WTC11 (cell line): ENCODE results near the gene ARID4B. TPM values are rescaled to one million over a fixed set of nuclear protein-coding genes. Genes with fewer than 3 reads are reported as not detected.

ENCODE experiments used
- ATAC-seq: fragments of 200-7000 bp; cut with Tn5 transposase; 2 replicates; pipeline ENCODE4 v1.10.0; 2021; ENCODE audit warnings: mild to moderate bottlenecking, moderate library complexity
- CTCF ChIA-PET: fragments of 300-600 bp; sonication (Branson Sonifier 250); formaldehyde crosslinking; loops from one replicate; lab custom pipeline; 2021; ENCODE audit warnings: antibody characterized with exemption; lab: Charles Lee
- POLR2A ChIA-PET: fragments of 350-600 bp; sonication (Branson Sonifier 250); formaldehyde crosslinking; loops from one replicate; lab custom pipeline; 2021; ENCODE audit warnings: antibody characterized with exemption; lab: Charles Lee
- DNase-seq: peaks from one replicate; pipeline ENCODE4 v3.0.0; 2021; ENCODE audit warnings: low spot score
- H3K27ac Mint-ChIP-seq: 2 replicates; pipeline ENCODE4 v1.8.0; 2021; ENCODE audit warnings: mixed read lengths
- H3K27me3 Mint-ChIP-seq: 2 replicates; pipeline ENCODE4 v1.8.0; 2021; ENCODE audit warnings: low read depth, mild to moderate bottlenecking, moderate library complexity, mixed read lengths
- H3K36me3 Mint-ChIP-seq: 2 replicates; pipeline ENCODE4 v1.8.0; 2021; ENCODE audit warnings: mixed read lengths
- H3K4me1 Mint-ChIP-seq: 2 replicates; pipeline ENCODE4 v1.8.0; 2022; ENCODE audit warnings: mixed read lengths
- H3K4me3 Mint-ChIP-seq: 2 replicates; pipeline ENCODE4 v1.8.0; 2021; ENCODE audit warnings: mild to moderate bottlenecking, moderate library complexity, mixed read lengths
- H3K9me3 Mint-ChIP-seq: 2 replicates; pipeline ENCODE4 v1.8.0; 2021; ENCODE audit warnings: mixed read lengths
- ARID4B ChIP-seq: sonication (generic); formaldehyde crosslinking; IDR thresholded peaks from 2 replicates; pipeline ENCODE4 v1.8.0; 2023; ENCODE audit warnings: missing genetic modification reagents, mild to moderate bottlenecking, borderline replicate concordance
- ATF1 ChIP-seq: sonication (generic); formaldehyde crosslinking; IDR thresholded peaks from 2 replicates; pipeline ENCODE4 v1.8.1; 2023; ENCODE audit warnings: mild to moderate bottlenecking, moderate library complexity, missing genetic modification reagents
- FOXK1 ChIP-seq: sonication (generic); formaldehyde crosslinking; IDR thresholded peaks from 2 replicates; pipeline ENCODE4 v1.8.0; 2022; ENCODE audit warnings: mild to moderate bottlenecking, moderate library complexity, missing genetic modification reagents
- HMGXB4 ChIP-seq: sonication (generic); formaldehyde crosslinking; IDR thresholded peaks from 2 replicates; pipeline ENCODE4 v1.8.1; 2023; ENCODE audit warnings: mild to moderate bottlenecking, moderate library complexity, missing genetic modification reagents
- MXD4 ChIP-seq: fragments of 250-450 bp; sonication (Bioruptor Pico); IDR thresholded peaks from 2 replicates; pipeline ENCODE4 v1.8.0; 2021; ENCODE audit warnings: mild to moderate bottlenecking, moderate library complexity, borderline replicate concordance
- OVOL2 ChIP-seq: fragments of 250-450 bp; sonication (Bioruptor Pico); IDR thresholded peaks from 2 replicates; pipeline ENCODE4 v1.9.0; 2021; ENCODE audit warnings: mild to moderate bottlenecking, borderline replicate concordance
- RORB ChIP-seq: fragments of 250-450 bp; sonication (Bioruptor Pico); IDR thresholded peaks from 2 replicates; pipeline ENCODE4 v1.9.0; 2021; ENCODE audit warnings: mild to moderate bottlenecking
- SMAD3 ChIP-seq: sonication (generic); formaldehyde crosslinking; IDR thresholded peaks from 2 replicates; pipeline ENCODE4 v1.8.0; 2022; ENCODE audit warnings: missing genetic modification reagents, mild to moderate bottlenecking, borderline replicate concordance
- TEAD1 ChIP-seq: sonication (generic); formaldehyde crosslinking; IDR thresholded peaks from 2 replicates; pipeline ENCODE4 v1.8.0; 2022; ENCODE audit warnings: mild to moderate bottlenecking, missing genetic modification reagents
- ZNF121 ChIP-seq: sonication (generic); formaldehyde crosslinking; IDR thresholded peaks from 2 replicates; pipeline ENCODE4 v1.8.0; 2023; ENCODE audit warnings: missing genetic modification reagents
- ZNF232 ChIP-seq: sonication (generic); formaldehyde crosslinking; IDR thresholded peaks from 2 replicates; pipeline ENCODE4 v1.8.0; 2022; ENCODE audit warnings: mild to moderate bottlenecking, missing genetic modification reagents
- ZNF317 ChIP-seq: sonication (generic); formaldehyde crosslinking; IDR thresholded peaks from 2 replicates; pipeline ENCODE4 v1.8.1; 2023; ENCODE audit warnings: low read depth, mild to moderate bottlenecking, moderate library complexity, missing genetic modification reagents, borderline replicate concordance
- ZNF416 ChIP-seq: fragments of 250-450 bp; sonication (Bioruptor Pico); IDR thresholded peaks from 2 replicates; pipeline ENCODE4 v1.9.0; 2021; ENCODE audit warnings: mild to moderate bottlenecking, inconsistent platforms
- ZSCAN18 ChIP-seq: fragments of 250-450 bp; sonication (Bioruptor Pico); IDR thresholded peaks from 2 replicates; pipeline ENCODE4 v2.1.2; 2022; ENCODE audit warnings: mild to moderate bottlenecking, moderate library complexity
- total RNA-seq: library from RNA; stranded (reverse); gene quantifications from 3 replicates; pipeline ENCODE4 v1.2.3, GENCODE V29; 2021
- TF ChIP-seq, protein P1 (sequence below): sonication (generic); formaldehyde crosslinking; IDR thresholded peaks from 2 replicates; pipeline ENCODE4 v1.8.1; 2023; ENCODE audit warnings: mild to moderate bottlenecking, missing genetic modification reagents, moderate library complexity
- TF ChIP-seq, protein P2 (sequence below): sonication (generic); formaldehyde crosslinking; IDR thresholded peaks from 2 replicates; pipeline ENCODE4 v1.8.0; 2022; ENCODE audit warnings: mild to moderate bottlenecking, missing genetic modification reagents
- TF ChIP-seq, protein P3 (sequence below): sonication (generic); formaldehyde crosslinking; IDR thresholded peaks from 2 replicates; pipeline ENCODE4 v1.8.1; 2022; ENCODE audit warnings: low read depth, mild to moderate bottlenecking, moderate library complexity, missing genetic modification reagents, borderline replicate concordance
- TF ChIP-seq, protein P4 (sequence below): sonication (generic); formaldehyde crosslinking; IDR thresholded peaks from 2 replicates; pipeline ENCODE4 v1.8.1; 2023; ENCODE audit warnings: mild to moderate bottlenecking, missing genetic modification reagents

ARID4B gene
- total RNA-seq, 1 experiment from 2014 or later, result 35.7 TPM

DNA sequence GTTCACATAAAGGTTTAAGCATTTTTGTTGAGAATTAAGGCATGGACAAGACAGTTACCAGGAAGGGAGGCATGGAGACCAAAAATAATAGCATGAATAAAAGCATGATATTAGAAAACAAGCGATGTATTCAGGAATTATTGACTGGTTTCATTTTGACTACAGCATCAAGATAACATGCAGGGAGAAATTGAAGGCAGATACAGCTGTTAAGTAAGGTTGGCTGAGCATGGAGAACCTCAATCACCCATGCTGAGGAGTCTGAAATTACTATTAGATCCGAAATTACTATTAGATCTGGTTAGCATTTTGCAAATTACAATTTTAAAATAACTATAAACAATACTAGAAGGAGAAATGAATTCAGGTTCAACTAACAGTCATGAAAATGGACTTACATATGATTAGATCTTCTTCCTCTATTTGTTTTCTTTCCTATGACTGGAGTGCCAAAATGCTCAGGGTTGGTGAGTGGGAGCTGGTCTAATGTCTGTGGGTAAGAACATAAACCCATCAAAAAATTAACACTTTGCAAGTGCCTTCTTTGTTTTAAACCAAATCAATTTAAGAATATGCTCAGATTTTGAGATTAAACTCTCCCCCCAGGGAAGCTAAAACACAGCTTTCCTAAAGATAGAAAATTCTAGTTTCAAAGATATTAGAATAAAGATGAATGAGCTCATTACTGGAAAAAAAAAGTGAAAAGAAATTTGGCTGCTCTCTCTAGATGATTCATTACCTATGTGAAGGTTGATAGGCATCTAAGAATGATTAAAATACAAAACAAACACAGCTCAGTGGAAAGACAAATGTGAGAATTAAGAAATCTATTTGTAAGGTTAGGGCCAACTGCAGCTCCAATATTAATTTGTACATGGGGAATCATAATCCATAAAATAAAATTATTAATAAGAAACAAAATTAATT lies 81.7 kb downstream of the ARID4B start (continued):
- TF ChIP-seq ARID4B (no peak), TEAD1 (CRISPR knock-in tag) (no peak)

DNA sequence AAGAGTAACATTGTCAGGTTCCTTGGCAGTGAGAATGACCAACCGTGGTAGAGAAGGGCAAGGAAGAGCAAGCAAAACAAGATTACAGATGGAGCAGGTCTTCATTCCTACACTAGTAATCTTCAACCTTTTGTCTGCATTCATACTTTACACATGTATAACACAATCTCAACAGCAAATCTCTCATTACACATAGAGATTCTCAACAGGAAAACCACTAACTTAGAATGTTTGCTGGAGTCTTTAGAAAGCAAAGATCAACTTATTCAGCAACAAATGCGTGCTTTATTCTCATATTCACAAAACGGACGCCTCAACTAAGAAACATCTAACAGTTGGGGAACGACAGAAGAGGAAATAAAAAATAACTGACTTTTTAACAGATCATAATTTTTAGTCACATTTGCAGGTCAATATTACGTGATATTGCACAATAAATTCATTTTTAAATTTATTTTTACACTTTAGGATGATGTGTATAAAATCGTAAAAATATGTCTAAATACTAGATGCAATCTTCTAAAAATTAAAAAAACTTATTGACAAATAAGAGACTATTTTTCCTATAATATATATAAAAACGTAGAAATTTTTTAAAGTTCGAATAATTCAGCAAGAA lies 82.9 kb downstream of the ARID4B start:
- H3K9me3 Mint-ChIP-seq, result no peaks in the 10 kb centered on the region
- POLR2A ChIA-PET, result no interaction called here
- peak overlapping the region; percentile 64 for H3K27ac Mint-ChIP-seq

DNA sequence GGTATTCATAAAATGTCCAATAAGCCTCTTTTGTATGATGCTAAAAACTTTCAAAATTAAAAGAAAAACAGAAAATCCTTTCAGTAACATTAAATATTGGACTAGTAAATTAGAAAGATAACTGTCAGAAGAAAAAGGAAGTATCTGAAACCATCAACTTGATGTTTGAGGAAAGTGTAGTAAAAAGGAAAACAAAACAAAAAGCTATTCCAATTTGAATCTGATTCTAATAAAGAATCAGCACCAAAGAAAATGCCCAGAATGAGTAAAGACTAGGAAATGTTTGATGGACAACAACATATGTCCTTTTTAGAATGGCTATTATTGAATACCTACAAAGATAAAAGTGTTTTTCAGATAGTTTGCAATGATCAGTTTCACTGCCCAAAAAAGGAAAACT lies 87.0 kb downstream of the ARID4B start:
- no peaks in the 10 kb centered on the region for H3K27me3 Mint-ChIP-seq
- no peak overlapping the region for H3K4me3 Mint-ChIP-seq
- peak overlapping the region; percentile 52; the same call in 1 of the 2 replicates for H3K27ac Mint-ChIP-seq
- peaks cover 9% of the 10 kb centered on the region; the same call in 1 of the 2 replicates for H3K4me1 Mint-ChIP-seq
- POLR2A ChIA-PET, result no interaction called here
- H3K36me3 Mint-ChIP-seq, result peaks cover 29% of the 10 kb centered on the region
- no peaks in the 10 kb centered on the region for H3K9me3 Mint-ChIP-seq
- DNase-seq, result no peak
- CTCF ChIA-PET, result interaction anchor here (1.4 kb wide), 1 partner anchor 174 kb away, joined by 3 read pairs; no protein-coding TSS in a partner anchor
- ATAC-seq, result no peak
- TF ChIP-seq MXD4 (CRISPR knock-in tag) (no peak), ATF1 (CRISPR knock-in tag) (no peak), ZNF416 (CRISPR knock-in tag) (no peak), SMAD3 (CRISPR knock-in tag) (no peak), ZNF121 (no peak), RORB (CRISPR knock-in tag) (no peak), ZNF232 (CRISPR knock-in tag) (no peak), ZSCAN18 (no peak)
- TF ChIP-seq, protein P1, sequence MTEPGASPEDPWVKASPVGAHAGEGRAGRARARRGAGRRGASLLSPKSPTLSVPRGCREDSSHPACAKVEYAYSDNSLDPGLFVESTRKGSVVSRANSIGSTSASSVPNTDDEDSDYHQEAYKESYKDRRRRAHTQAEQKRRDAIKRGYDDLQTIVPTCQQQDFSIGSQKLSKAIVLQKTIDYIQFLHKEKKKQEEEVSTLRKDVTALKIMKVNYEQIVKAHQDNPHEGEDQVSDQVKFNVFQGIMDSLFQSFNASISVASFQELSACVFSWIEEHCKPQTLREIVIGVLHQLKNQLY, result no peak
- TF ChIP-seq, protein P2, sequence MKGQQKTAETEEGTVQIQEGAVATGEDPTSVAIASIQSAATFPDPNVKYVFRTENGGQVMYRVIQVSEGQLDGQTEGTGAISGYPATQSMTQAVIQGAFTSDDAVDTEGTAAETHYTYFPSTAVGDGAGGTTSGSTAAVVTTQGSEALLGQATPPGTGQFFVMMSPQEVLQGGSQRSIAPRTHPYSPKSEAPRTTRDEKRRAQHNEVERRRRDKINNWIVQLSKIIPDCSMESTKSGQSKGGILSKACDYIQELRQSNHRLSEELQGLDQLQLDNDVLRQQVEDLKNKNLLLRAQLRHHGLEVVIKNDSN (CRISPR knock-in tag), result no peak
- TF ChIP-seq, protein P3, sequence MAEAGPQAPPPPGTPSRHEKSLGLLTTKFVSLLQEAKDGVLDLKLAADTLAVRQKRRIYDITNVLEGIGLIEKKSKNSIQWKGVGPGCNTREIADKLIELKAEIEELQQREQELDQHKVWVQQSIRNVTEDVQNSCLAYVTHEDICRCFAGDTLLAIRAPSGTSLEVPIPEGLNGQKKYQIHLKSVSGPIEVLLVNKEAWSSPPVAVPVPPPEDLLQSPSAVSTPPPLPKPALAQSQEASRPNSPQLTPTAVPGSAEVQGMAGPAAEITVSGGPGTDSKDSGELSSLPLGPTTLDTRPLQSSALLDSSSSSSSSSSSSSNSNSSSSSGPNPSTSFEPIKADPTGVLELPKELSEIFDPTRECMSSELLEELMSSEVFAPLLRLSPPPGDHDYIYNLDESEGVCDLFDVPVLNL (CRISPR knock-in tag), result no peak
- TF ChIP-seq, protein P4, sequence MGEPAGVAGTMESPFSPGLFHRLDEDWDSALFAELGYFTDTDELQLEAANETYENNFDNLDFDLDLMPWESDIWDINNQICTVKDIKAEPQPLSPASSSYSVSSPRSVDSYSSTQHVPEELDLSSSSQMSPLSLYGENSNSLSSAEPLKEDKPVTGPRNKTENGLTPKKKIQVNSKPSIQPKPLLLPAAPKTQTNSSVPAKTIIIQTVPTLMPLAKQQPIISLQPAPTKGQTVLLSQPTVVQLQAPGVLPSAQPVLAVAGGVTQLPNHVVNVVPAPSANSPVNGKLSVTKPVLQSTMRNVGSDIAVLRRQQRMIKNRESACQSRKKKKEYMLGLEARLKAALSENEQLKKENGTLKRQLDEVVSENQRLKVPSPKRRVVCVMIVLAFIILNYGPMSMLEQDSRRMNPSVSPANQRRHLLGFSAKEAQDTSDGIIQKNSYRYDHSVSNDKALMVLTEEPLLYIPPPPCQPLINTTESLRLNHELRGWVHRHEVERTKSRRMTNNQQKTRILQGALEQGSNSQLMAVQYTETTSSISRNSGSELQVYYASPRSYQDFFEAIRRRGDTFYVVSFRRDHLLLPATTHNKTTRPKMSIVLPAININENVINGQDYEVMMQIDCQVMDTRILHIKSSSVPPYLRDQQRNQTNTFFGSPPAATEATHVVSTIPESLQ (CRISPR knock-in tag), result no peak

More for the DNA sequence above, 82.9 kb downstream of the ARID4B start:
- no peak for ATAC-seq
- H3K27me3 Mint-ChIP-seq, result no peaks in the 10 kb centered on the region
- peaks cover 8% of the 10 kb centered on the region; the same call in 1 of the 2 replicates for H3K36me3 Mint-ChIP-seq
- H3K4me1 Mint-ChIP-seq, result peaks cover 4% of the 10 kb centered on the region; the same call in 1 of the 2 replicates
- H3K4me3 Mint-ChIP-seq, result no peak overlapping the region
- no peak for DNase-seq
- CTCF ChIA-PET, result no interaction called here
- TF ChIP-seq OVOL2 (CRISPR knock-in tag) (no peak), ZNF317 (no peak), FOXK1 (CRISPR knock-in tag) (no peak), HMGXB4 (CRISPR knock-in tag) (no peak)
